Suprapubic skin (tissue), 4 donors: Measurements from ENCODE around the gene ABCA4.

Experiments
- CTCF ChIP-seq, 2 donors: fragments of 200-600 bp in 1 of 2; fragments of 450-650 bp in 1 of 2; sonication (generic) in 1 of 2; IDR thresholded peaks; one replicate each; pipeline ENCODE4 v1.5.1; 2016 to 2019; ENCODE audit warnings: antibody characterized with exemption in 2 of 2, mild to moderate bottlenecking in 1 of 2, moderate library complexity in 1 of 2
- EP300 ChIP-seq: sonication (generic); formaldehyde crosslinking; IDR thresholded peaks from one replicate; pipeline ENCODE4 v1.6.1; 2017; ENCODE audit warnings: antibody characterized with exemption
- POLR2A ChIP-seq, 2 donors: fragments of 450-650 bp; IDR thresholded peaks; one replicate each; pipeline ENCODE4 v1.6.1; 2017; ENCODE audit warnings: antibody characterized with exemption in 2 of 2, mild to moderate bottlenecking in 2 of 2, moderate library complexity in 2 of 2
- POLR2AphosphoS5 ChIP-seq, 3 donors: sonication (generic); formaldehyde crosslinking; IDR thresholded peaks; one replicate each; pipeline ENCODE4 v1.6.1; 2017; ENCODE audit warnings: antibody characterized with exemption in 3 of 3

- no peak for TF ChIP-seq EP300
- no peak for TF ChIP-seq CTCF (IDR thresholded peaks at IDR 0.05)
- no peak for TF ChIP-seq POLR2AphosphoS5 (IDR thresholded peaks at IDR 0.05)
- no peak for TF ChIP-seq POLR2A (IDR thresholded peaks at IDR 0.05)
These were observed 16.7 kb downstream of the ABCA4 start for GRCh38 chr1:94104127-94104684.
